ENCODE data around the gene RNF207. TPM values are rescaled to one million over a fixed set of nuclear protein-coding genes. Genes with fewer than 3 reads are reported as not detected.

The RNF207 gene
- total RNA-seq, 1 donor: 2.1 TPM

DNA sequence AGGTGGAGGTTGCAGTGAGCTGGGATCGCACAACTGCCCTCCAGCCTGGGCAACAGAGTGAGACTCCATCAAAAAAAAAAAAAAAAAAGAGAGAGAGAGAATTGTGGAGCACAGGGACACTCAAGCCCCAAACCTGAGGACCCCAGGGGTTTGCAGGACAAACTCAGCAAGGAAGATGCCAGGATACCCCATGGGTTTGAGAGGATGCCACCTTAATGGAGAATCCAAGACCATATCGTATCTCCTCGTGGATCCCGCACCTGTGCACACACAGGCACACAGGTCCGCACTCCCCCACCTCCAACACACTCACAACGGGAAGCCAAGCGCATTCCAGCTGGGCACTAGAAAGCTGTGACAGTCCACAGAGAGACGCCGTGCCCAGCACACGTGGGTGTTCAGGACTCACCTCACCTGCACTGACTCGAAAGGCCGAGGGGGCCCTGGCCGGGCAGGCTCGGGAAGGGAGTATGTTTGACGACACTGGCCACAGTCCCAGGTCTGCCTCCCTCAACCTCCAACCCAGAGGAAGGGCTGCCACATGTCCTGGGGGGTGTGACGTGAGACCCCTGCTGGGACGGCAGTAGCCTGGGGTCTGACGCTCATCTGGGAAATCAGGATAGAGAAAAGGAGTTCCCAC is 36.9 kb upstream of the RNF207 start:
- H3K9me3 ChIP-seq (ENCODE audit: low read depth, low read length): no peaks in the 10 kb centered on the region
- H3K27me3 ChIP-seq (ENCODE audit: insufficient read depth, low read length): no peaks in the 10 kb centered on the region
- H3K4me3 ChIP-seq (ENCODE audit: low read length): no peak overlapping the region
- peaks cover 5% of the 10 kb centered on the region for H3K4me1 ChIP-seq (ENCODE audit: insufficient read depth, low read length)

GRCh38 chr1:6170116-6170741 is 35.7 kb upstream of the RNF207 start:
- Histone ChIP-seq H3K9me3 (ENCODE audit: low read depth, low read length) (no peaks in the 10 kb centered on the region), H3K4me3 (ENCODE audit: low read length) (no peak overlapping the region), H3K27me3 (ENCODE audit: insufficient read depth, low read length) (no peaks in the 10 kb centered on the region), H3K4me1 (ENCODE audit: insufficient read depth, low read length) (peaks cover 5% of the 10 kb centered on the region)

DNA sequence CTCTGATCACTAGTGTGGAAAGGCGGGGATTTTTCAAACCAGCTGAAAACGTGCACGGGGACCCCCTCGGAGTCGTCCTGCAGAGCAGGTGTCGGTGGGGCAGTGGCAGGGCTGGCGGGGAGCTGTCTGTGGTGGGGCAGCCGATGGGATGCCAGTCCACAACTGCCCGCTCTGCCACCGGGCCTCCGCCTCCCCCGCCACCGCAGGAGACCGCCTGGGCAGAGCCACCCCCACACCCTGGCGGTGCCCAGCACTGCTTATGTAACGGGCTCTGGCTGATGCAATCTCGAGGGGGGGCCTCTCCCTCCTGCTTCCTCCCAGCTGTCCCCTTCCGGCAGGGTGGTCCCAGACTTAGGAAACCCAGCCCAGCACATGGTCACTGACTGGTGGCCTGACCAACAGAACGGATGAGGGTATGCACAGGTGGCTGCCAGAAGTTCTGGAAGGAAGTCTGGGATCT is 35.1 kb upstream of the RNF207 start:
- Histone ChIP-seq H3K27me3 (ENCODE audit: insufficient read depth, low read length) (no peaks in the 10 kb centered on the region), H3K9me3 (ENCODE audit: low read depth, low read length) (no peaks in the 10 kb centered on the region), H3K4me3 (ENCODE audit: low read length) (no peak overlapping the region), H3K4me1 (ENCODE audit: insufficient read depth, low read length) (peaks cover 5% of the 10 kb centered on the region)

DNA sequence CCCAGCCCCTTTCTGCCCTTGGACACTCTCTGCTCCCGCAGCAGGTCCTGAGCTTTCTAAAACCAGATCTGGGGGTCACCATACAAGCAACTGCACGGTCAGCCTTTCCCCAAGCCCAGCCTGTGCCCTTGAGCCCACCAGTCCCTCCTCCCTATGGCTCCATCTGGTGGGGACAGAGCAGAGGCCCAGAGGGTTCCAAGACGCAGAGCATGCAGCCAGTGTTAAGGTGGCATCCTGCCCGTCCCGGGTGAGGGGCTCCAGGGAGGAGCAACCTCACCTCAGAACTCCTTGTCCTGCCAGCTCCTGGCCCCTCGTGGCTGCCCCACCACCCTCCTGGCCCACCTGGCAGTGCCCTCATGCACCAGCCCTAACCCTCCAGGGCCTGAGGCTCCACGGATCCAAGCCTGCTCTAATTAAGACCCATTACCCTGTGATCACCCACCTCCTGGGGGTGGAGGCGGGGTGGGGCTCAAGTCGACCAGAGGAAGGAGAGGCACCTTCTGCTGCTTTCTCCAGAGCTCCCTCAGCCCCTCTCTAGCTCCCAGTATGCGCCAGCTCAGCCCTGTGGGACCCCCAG is 34.3 kb upstream of the RNF207 start:
- Histone ChIP-seq H3K9me3 (ENCODE audit: low read depth, low read length) (no peaks in the 10 kb centered on the region), H3K4me3 (ENCODE audit: low read length) (no peak overlapping the region), H3K4me1 (ENCODE audit: insufficient read depth, low read length) (peaks cover 5% of the 10 kb centered on the region), H3K27me3 (ENCODE audit: insufficient read depth, low read length) (no peaks in the 10 kb centered on the region)

- Histone ChIP-seq H3K27me3 (ENCODE audit: insufficient read depth, low read length) (peaks cover 7% of the 10 kb centered on the region), H3K9me3 (ENCODE audit: low read depth, low read length) (no peaks in the 10 kb centered on the region)
Observed at GRCh38 chr1:6172549-6172948, 33.4 kb upstream of the RNF207 start.

GRCh38 chr1:6174621-6175410 is 31.1 kb upstream of the RNF207 start:
- Histone ChIP-seq H3K27me3 (ENCODE audit: insufficient read depth, low read length) (peaks cover 22% of the 10 kb centered on the region), H3K4me3 (ENCODE audit: low read length) (no peak overlapping the region)

More at GRCh38 chr1:6172549-6172948, 33.4 kb upstream of the RNF207 start:
- Histone ChIP-seq H3K4me1 (ENCODE audit: insufficient read depth, low read length) (peaks cover 5% of the 10 kb centered on the region), H3K4me3 (ENCODE audit: low read length) (no peak overlapping the region)

GRCh38 chr1:6175411-6175828 is 30.5 kb upstream of the RNF207 start:
- H3K9me3 ChIP-seq (ENCODE audit: low read depth, low read length): no peaks in the 10 kb centered on the region
- peaks cover 5% of the 10 kb centered on the region for H3K4me1 ChIP-seq (ENCODE audit: insufficient read depth, low read length)
- H3K4me3 ChIP-seq (ENCODE audit: low read length): no peak overlapping the region
- H3K27me3 ChIP-seq (ENCODE audit: insufficient read depth, low read length): peaks cover 22% of the 10 kb centered on the region

More at GRCh38 chr1:6174621-6175410, 31.1 kb upstream of the RNF207 start:
- H3K9me3 ChIP-seq (ENCODE audit: low read depth, low read length): no peaks in the 10 kb centered on the region
- peaks cover 5% of the 10 kb centered on the region for H3K4me1 ChIP-seq (ENCODE audit: insufficient read depth, low read length)

GRCh38 chr1:6176779-6177178 is 29.1 kb upstream of the RNF207 start:
- Histone ChIP-seq H3K27me3 (ENCODE audit: insufficient read depth, low read length) (peaks cover 33% of the 10 kb centered on the region), H3K4me1 (ENCODE audit: insufficient read depth, low read length) (no peaks in the 10 kb centered on the region), H3K4me3 (ENCODE audit: low read length) (no peak overlapping the region), H3K9me3 (ENCODE audit: low read depth, low read length) (no peaks in the 10 kb centered on the region)

DNA sequence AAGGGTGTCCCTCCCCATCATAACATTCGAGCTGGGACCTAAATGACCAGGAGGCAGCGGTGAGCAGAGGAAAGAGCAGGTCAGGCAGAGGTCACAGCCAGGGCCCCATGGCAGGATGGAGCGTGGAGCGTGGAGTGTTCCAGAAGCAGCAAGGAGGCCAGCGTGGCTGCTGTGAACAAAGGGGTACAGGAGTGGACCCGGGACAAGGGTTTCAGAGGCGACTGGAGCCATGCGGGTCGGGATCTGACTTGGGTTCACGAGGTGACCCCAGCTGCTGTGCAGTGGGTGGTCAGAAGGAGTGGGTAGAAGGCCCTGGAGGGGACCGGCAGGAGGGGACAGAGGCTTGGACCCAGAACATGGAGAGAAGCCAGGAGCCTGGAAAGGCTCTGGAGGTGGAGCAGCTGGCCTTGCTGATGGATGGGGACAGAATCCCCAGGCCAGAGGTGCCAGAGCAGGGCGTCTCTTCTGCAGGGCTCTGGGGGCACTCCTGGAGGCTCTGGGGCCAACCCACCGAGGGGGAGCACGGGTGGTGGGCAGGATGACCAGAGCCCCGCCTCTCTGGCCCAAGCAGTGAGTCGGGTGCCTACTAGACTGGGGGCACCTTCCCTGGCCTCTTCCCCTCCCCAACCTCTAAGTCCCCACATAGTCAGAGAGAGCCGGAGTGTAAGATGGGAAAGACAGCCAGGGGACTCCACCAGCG is 28.1 kb upstream of the RNF207 start:
- no peak overlapping the region for H3K4me3 ChIP-seq (ENCODE audit: low read length)
- peaks cover 35% of the 10 kb centered on the region for H3K27me3 ChIP-seq (ENCODE audit: insufficient read depth, low read length)
- H3K4me1 ChIP-seq (ENCODE audit: insufficient read depth, low read length): no peaks in the 10 kb centered on the region

GRCh38 chr1:6178751-6179563 is 27.0 kb upstream of the RNF207 start:
- H3K4me3 ChIP-seq (ENCODE audit: low read length): no peak overlapping the region
- H3K27me3 ChIP-seq (ENCODE audit: insufficient read depth, low read length): peaks cover 35% of the 10 kb centered on the region
- no peaks in the 10 kb centered on the region for H3K9me3 ChIP-seq (ENCODE audit: low read depth, low read length)
- no peaks in the 10 kb centered on the region for H3K4me1 ChIP-seq (ENCODE audit: insufficient read depth, low read length)

More for the DNA sequence above, 28.1 kb upstream of the RNF207 start:
- H3K9me3 ChIP-seq (ENCODE audit: low read depth, low read length): no peaks in the 10 kb centered on the region

GRCh38 chr1:6179564-6180175 is 26.2 kb upstream of the RNF207 start:
- Histone ChIP-seq H3K4me1 (ENCODE audit: insufficient read depth, low read length) (peaks cover 3% of the 10 kb centered on the region), H3K4me3 (ENCODE audit: low read length) (no peak overlapping the region), H3K27me3 (ENCODE audit: insufficient read depth, low read length) (peaks cover 35% of the 10 kb centered on the region), H3K9me3 (ENCODE audit: low read depth, low read length) (no peaks in the 10 kb centered on the region)

GRCh38 chr1:6180268-6180706 is 25.6 kb upstream of the RNF207 start, which contains the start of gene CHD5:
Gene CHD5, minus strand, starts transcription at chr1:6180321. Its CDS starts 298 bp downstream, at chr1:6180023.
- H3K4me3 ChIP-seq (ENCODE audit: low read length): no peak within 1 kb of the TSS
- peaks cover 4% of the 10 kb centered on the region for H3K4me1 ChIP-seq (ENCODE audit: insufficient read depth, low read length)
- no peaks in the 10 kb centered on the region for H3K9me3 ChIP-seq (ENCODE audit: low read depth, low read length)
- H3K27me3 ChIP-seq (ENCODE audit: insufficient read depth, low read length): peaks cover 35% of the 10 kb centered on the region

DNA sequence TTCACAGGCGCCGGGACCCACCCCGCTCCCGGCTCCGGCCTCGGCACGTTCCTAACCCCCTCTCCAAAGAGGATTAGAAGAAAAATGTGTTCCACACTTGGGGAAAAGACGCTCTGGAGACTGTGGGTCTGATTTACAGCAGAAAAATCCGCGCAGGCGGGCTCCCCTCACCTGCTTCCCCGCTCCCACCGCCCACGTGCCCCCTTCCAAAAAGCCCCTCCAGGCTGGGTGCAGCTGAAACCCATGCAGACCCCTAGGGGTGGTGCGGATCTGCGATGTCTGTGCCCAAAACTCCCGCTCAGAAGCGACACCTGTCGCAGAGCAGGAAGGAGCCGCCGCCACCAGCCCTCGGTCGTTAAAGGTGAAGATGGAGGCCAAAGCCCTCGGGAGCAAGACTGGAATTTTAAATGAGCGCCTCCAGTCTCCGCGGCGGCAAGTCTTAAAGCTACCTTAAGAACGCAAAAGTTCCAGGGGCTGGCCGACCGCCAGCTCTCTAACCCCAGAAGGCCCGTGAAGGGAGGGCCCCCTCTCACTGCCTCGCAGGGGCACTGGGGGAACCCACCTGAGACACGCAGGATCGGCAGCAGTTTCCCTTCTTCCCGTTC is 25.1 kb upstream of the RNF207 start:
- Histone ChIP-seq H3K27me3 (ENCODE audit: insufficient read depth, low read length) (peaks cover 35% of the 10 kb centered on the region), H3K9me3 (ENCODE audit: low read depth, low read length) (no peaks in the 10 kb centered on the region), H3K4me3 (ENCODE audit: low read length) (no peak overlapping the region), H3K4me1 (ENCODE audit: insufficient read depth, low read length) (peaks cover 4% of the 10 kb centered on the region)

Measured in mononuclear cell (primary cell).